Islet of Langerhans (tissue), 1 donor: ENCODE data around the gene HIPK2.
A peak's percentile ranks its signal among the peaks of the same experiment; 100 is the strongest.

Experiments used
- FAIRE-seq: peaks from one replicate; lab custom pipeline; 2011; peaks lifted over from hg19 to GRCh38; lab: Jason Lieb, UNC

Gene HIPK2

GRCh38 chr7:139733751-139734150, 44.0 kb downstream of the HIPK2 start:
- FAIRE-seq = no peak

- FAIRE-seq = no peak
Observed at GRCh38 chr7:139732471-139733167, 45.2 kb downstream of the HIPK2 start.

GRCh38 chr7:139731802-139732470, 45.9 kb downstream of the HIPK2 start:
- FAIRE-seq = peak; percentile 30

GRCh38 chr7:139730746-139731612, 46.8 kb downstream of the HIPK2 start:
- FAIRE-seq = no peak

GRCh38 chr7:139728203-139728602, 49.6 kb downstream of the HIPK2 start:
- FAIRE-seq = no peak

- peak; percentile 9 for FAIRE-seq
Observed at GRCh38 chr7:139727151-139727705, 50.6 kb downstream of the HIPK2 start.

GRCh38 chr7:139726485-139726869, 51.3 kb downstream of the HIPK2 start:
- no peak for FAIRE-seq

- no peak for FAIRE-seq
Observed at GRCh38 chr7:139725858-139726484, 51.8 kb downstream of the HIPK2 start.

- FAIRE-seq = no peak
Observed at GRCh38 chr7:139725077-139725476, 52.7 kb downstream of the HIPK2 start.

- FAIRE-seq = no peak
Observed at GRCh38 chr7:139722604-139723003, 55.2 kb downstream of the HIPK2 start.

- FAIRE-seq = no peak
Observed at GRCh38 chr7:139721821-139722220, 56.0 kb downstream of the HIPK2 start.

- FAIRE-seq = no peak
Observed at GRCh38 chr7:139721417-139721816, 56.4 kb downstream of the HIPK2 start.

GRCh38 chr7:139720705-139721231, 57.0 kb downstream of the HIPK2 start:
- no peak for FAIRE-seq

- FAIRE-seq = no peak
Observed at GRCh38 chr7:139720186-139720585, 57.6 kb downstream of the HIPK2 start.

- no peak for FAIRE-seq
Observed at GRCh38 chr7:139718859-139719258, 58.9 kb downstream of the HIPK2 start.

- FAIRE-seq = no peak
Observed at GRCh38 chr7:139718141-139718540, 59.7 kb downstream of the HIPK2 start.

- FAIRE-seq = no peak
Observed at GRCh38 chr7:139716156-139716942, 61.4 kb downstream of the HIPK2 start.

GRCh38 chr7:139715194-139715815, 62.5 kb downstream of the HIPK2 start:
- no peak for FAIRE-seq

- no peak for FAIRE-seq
Observed at GRCh38 chr7:139714163-139714901, 63.5 kb downstream of the HIPK2 start.
